HepG2 (cell line): Measurements from ENCODE around the gene SCYGR4. TPM values are rescaled to one million over a fixed set of nuclear protein-coding genes. Genes with fewer than 3 reads are reported as not detected.

Experiments
- EED ChIP-seq: sonication (generic); formaldehyde crosslinking; IDR thresholded peaks from 2 replicates; pipeline ENCODE4 v1.5.0; 2020; ENCODE audit warnings: mild to moderate bottlenecking, missing genetic modification reagents
- HMGXB3 ChIP-seq: sonication (generic); formaldehyde crosslinking; IDR thresholded peaks from 2 replicates; pipeline ENCODE4 v1.4.0; 2020; ENCODE audit warnings: missing genetic modification reagents, borderline replicate concordance
- MLLT10 ChIP-seq: sonication (generic); formaldehyde crosslinking; IDR thresholded peaks from 2 replicates; pipeline ENCODE4 v1.4.0; 2020; ENCODE audit warnings: missing genetic modification reagents
- NR2F6 ChIP-seq, 2 experiments: IDR thresholded peaks; 2 replicates each; pipeline ENCODE4 v1.6.1; 2016; ENCODE audit warnings: antibody characterized with exemption in 1 of 2, mild to moderate bottlenecking in 1 of 2
- POGK ChIP-seq: sonication (generic); formaldehyde crosslinking; conservative IDR thresholded peaks from 2 replicates; pipeline ENCODE4 v1.8.0; 2022; ENCODE audit warnings: mild to moderate bottlenecking, moderate library complexity, missing genetic modification reagents
- RFX5 ChIP-seq: IDR thresholded peaks from 2 replicates; pipeline ENCODE4 v1.6.1; 2011; ENCODE audit warnings: low read depth, low read length, improper control_type of control experiment
- THAP7 ChIP-seq: sonication (generic); formaldehyde crosslinking; IDR thresholded peaks from 2 replicates; pipeline ENCODE4 v1.8.1; 2023; ENCODE audit warnings: mild to moderate bottlenecking, missing genetic modification reagents
- TMF1 ChIP-seq: sonication (generic); formaldehyde crosslinking; IDR thresholded peaks from 2 replicates; pipeline ENCODE4 v1.8.1; 2022; ENCODE audit warnings: low read depth, missing genetic modification reagents
- ZBTB38 ChIP-seq: sonication (generic); formaldehyde crosslinking; IDR thresholded peaks from 2 replicates; pipeline ENCODE4 v1.5.1; 2020; ENCODE audit warnings: mild to moderate bottlenecking, missing genetic modification reagents
- ZNF224 ChIP-seq: sonication (generic); formaldehyde crosslinking; IDR thresholded peaks from 2 replicates; pipeline ENCODE4 v1.5.0; 2020; ENCODE audit warnings: mild to moderate bottlenecking, missing genetic modification reagents
- ZNF646 ChIP-seq: sonication (generic); formaldehyde crosslinking; IDR thresholded peaks from 2 replicates; pipeline ENCODE4 v1.9.0; 2021; ENCODE audit warnings: mild to moderate bottlenecking, missing genetic modification reagents
- ZNF652 ChIP-seq: IDR thresholded peaks from 2 replicates; pipeline ENCODE4 v1.6.1; 2016; ENCODE audit warnings: low read depth, borderline replicate concordance
- ZNF660 ChIP-seq: sonication (generic); formaldehyde crosslinking; IDR thresholded peaks from 2 replicates; pipeline ENCODE4 v1.5.1; 2020; ENCODE audit warnings: mild to moderate bottlenecking, low read depth, missing genetic modification reagents, borderline replicate concordance
- polyA plus RNA-seq, 8 experiments: library from polyadenylated mRNA; depleted of rRNA in 3 of 8; stranded (reverse) in 7 of 8; unstranded in 1 of 8; fragments of >200 nt; fragmentation: Illumina TruSeq in 4 of 8; extraction: Trizol in 4 of 8; gene quantifications; 2 replicates each; pipeline versions ENCODE4 v1.2.1 to v1.2.3, GENCODE V29; 2011 to 2016; ENCODE audit warnings: low read depth in 4 of 8, missing spikeins in 1 of 8, mixed read lengths in 1 of 8; ENCODE audit not compliant: insufficient read depth in 1 of 8
- total RNA-seq, 5 experiments: library from RNA; depleted of rRNA; stranded (reverse); fragments of >200 nt; fragmentation: Illumina TruSeq; extraction: Trizol; gene quantifications; 2 replicates each; pipeline ENCODE4 v1.2.3, GENCODE V29; 2016; ENCODE audit warnings: low read depth in 1 of 5

Gene SCYGR4
- total and polyA plus RNA-seq, 2 of the 13 experiments (the other 11 are each of a cell fraction or from before 2014, with no cell fraction given): not detected

- TF ChIP-seq THAP7 (CRISPR knock-in tag) (no peak), ZNF652 (CRISPR knock-in tag) (no peak), POGK (CRISPR knock-in tag) (no peak), EED (CRISPR knock-in tag) (no peak), HMGXB3 (CRISPR knock-in tag) (no peak), NR2F6 (IDR thresholded peaks at IDR 0.05) (no peak), NR2F6 (CRISPR knock-in tag; IDR thresholded peaks at IDR 0.05) (no peak), ZNF646 (CRISPR knock-in tag) (no peak), ZBTB38 (no peak), ZNF660 (CRISPR knock-in tag) (no peak), MLLT10 (CRISPR knock-in tag) (no peak), TMF1 (CRISPR knock-in tag) (no peak), RFX5 (no peak), ZNF224 (no peak)
These were observed at the start of gene SCYGR4 (continued) for GRCh38 chr2:227617316-227618230.
